Measurements from ENCODE around the gene RABL2B. TPM values are rescaled to one million over a fixed set of nuclear protein-coding genes. Genes with fewer than 3 reads are reported as not detected.

RABL2B gene
- total RNA-seq, 6 experiments from 2014 or later, result 14.8 to 18.9 (median 17.4) TPM

- DNase-seq, result no peak
- no peaks in the 10 kb centered on the region for H3K36me3 Mint-ChIP-seq (ENCODE audit: low read depth)
- peaks cover 35% of the 10 kb centered on the region for H3K27me3 Mint-ChIP-seq (ENCODE audit: insufficient read depth)
- no peak overlapping the region for H3K4me3 Mint-ChIP-seq
- H3K9me3 Mint-ChIP-seq, result no peaks in the 10 kb centered on the region
- TF ChIP-seq CTCF (IDR thresholded peaks at IDR 0.05), result no peak; the same call in 1 of the 2 replicates
- H3K4me1 Mint-ChIP-seq (ENCODE audit: low read depth), result no peaks in the 10 kb centered on the region
- H3K27ac Mint-ChIP-seq, result no peak overlapping the region
Measured at GRCh38 chr22:50721257-50721844, 62.1 kb downstream of the RABL2B start.

- Mint-ChIP-seq H3K36me3 (ENCODE audit: low read depth) (no peaks in the 10 kb centered on the region), H3K9me3 (no peaks in the 10 kb centered on the region), H3K4me3 (no peak overlapping the region), H3K4me1 (ENCODE audit: low read depth) (no peaks in the 10 kb centered on the region), H3K27me3 (ENCODE audit: insufficient read depth) (peaks cover 39% of the 10 kb centered on the region), H3K27ac (no peak overlapping the region)
- DNase-seq, result no peak
- no peak for TF ChIP-seq CTCF (IDR thresholded peaks at IDR 0.05)
Measured at GRCh38 chr22:50720301-50721256, 62.9 kb downstream of the RABL2B start.

- TF ChIP-seq CTCF (IDR thresholded peaks at IDR 0.05), result no peak
- H3K4me1 Mint-ChIP-seq (ENCODE audit: low read depth), result no peaks in the 10 kb centered on the region
- peaks cover 39% of the 10 kb centered on the region for H3K27me3 Mint-ChIP-seq (ENCODE audit: insufficient read depth)
- H3K4me3 Mint-ChIP-seq, result no peak overlapping the region
- H3K36me3 Mint-ChIP-seq (ENCODE audit: low read depth), result no peaks in the 10 kb centered on the region
- no peaks in the 10 kb centered on the region for H3K9me3 Mint-ChIP-seq
- DNase-seq, result no peak
- no peak overlapping the region for H3K27ac Mint-ChIP-seq
Measured at GRCh38 chr22:50719814-50720300, 63.6 kb downstream of the RABL2B start.

GRCh38 chr22:50718352-50718709 lies 65.1 kb downstream of the RABL2B start:
- Mint-ChIP-seq H3K36me3 (ENCODE audit: low read depth) (no peaks in the 10 kb centered on the region), H3K4me3 (no peak overlapping the region), H3K9me3 (no peaks in the 10 kb centered on the region), H3K27ac (no peak overlapping the region), H3K27me3 (ENCODE audit: insufficient read depth) (peaks cover 42% of the 10 kb centered on the region), H3K4me1 (ENCODE audit: low read depth) (no peaks in the 10 kb centered on the region)
- no peak for TF ChIP-seq CTCF (IDR thresholded peaks at IDR 0.05)
- DNase-seq, result no peak

GRCh38 chr22:50717709-50718351 lies 65.6 kb downstream of the RABL2B start:
- H3K9me3 Mint-ChIP-seq, result no peaks in the 10 kb centered on the region
- no peaks in the 10 kb centered on the region for H3K36me3 Mint-ChIP-seq (ENCODE audit: low read depth)
- H3K27ac Mint-ChIP-seq, result no peak overlapping the region
- H3K4me3 Mint-ChIP-seq, result no peak overlapping the region
- no peak for TF ChIP-seq CTCF (IDR thresholded peaks at IDR 0.05)
- no peaks in the 10 kb centered on the region for H3K4me1 Mint-ChIP-seq (ENCODE audit: low read depth)
- no peak for DNase-seq
- peaks cover 38% of the 10 kb centered on the region for H3K27me3 Mint-ChIP-seq (ENCODE audit: insufficient read depth)

Other genes starting within 250 kb of the RABL2B start
- under 1 TPM in 1 of 6 experiments, not detected in 5; 0.05 TPM for gene KLHDC7B, start 237.7 kb downstream of the RABL2B start, total RNA-seq (2021; fragmentation: NEBNext Ultra II Directional; extraction: Animal tissue kit (Norgen Biotek cat#: 25700))
- not detected for gene SYCE3, start 220.7 kb downstream of the RABL2B start, total RNA-seq (2021; fragmentation: NEBNext Ultra II Directional; extraction: Animal tissue kit (Norgen Biotek cat#: 25700))
- gene CPT1B, start 205.2 kb downstream of the RABL2B start, total RNA-seq (2021; fragmentation: NEBNext Ultra II Directional; extraction: Animal tissue kit (Norgen Biotek cat#: 25700)), result 1 to 10 TPM in 5 of 6 experiments, under 1 TPM in 1; 0.82 to 3.0 (median 1.5) TPM
- 10 to 100 TPM; 21.1 to 26.2 (median 25.2) TPM for gene CHKB, start 200.8 kb downstream of the RABL2B start, total RNA-seq (2021; fragmentation: NEBNext Ultra II Directional; extraction: Animal tissue kit (Norgen Biotek cat#: 25700))
- gene MAPK8IP2, start 182.8 kb downstream of the RABL2B start, total RNA-seq (2021; fragmentation: NEBNext Ultra II Directional; extraction: Animal tissue kit (Norgen Biotek cat#: 25700)), result under 1 TPM; 0.14 to 0.25 (median 0.15) TPM
- 10 to 100 TPM; 28.0 to 35.4 (median 30.6) TPM for gene ARSA, start 155.5 kb downstream of the RABL2B start, total RNA-seq (2021; fragmentation: NEBNext Ultra II Directional; extraction: Animal tissue kit (Norgen Biotek cat#: 25700))
- under 1 TPM; 0.65 to 0.97 (median 0.68) TPM for gene SHANK3, start 110.8 kb downstream of the RABL2B start, total RNA-seq (2021; fragmentation: NEBNext Ultra II Directional; extraction: Animal tissue kit (Norgen Biotek cat#: 25700))
- gene ACR, start 45.4 kb downstream of the RABL2B start, total RNA-seq (2021; fragmentation: NEBNext Ultra II Directional; extraction: Animal tissue kit (Norgen Biotek cat#: 25700)), result not detected